HG03280 (cell line): ENCODE data around the gene HSPA5.
A peak's percentile ranks its signal among the peaks of the same experiment; 100 is the strongest.
"Not testable (repeated sequence)": the region's sequence is repeated elsewhere in the genome, so short reads cannot be mapped to it uniquely, and the experiment has no call there.

Experiments used
- ATAC-seq: cut with Tn5 transposase; IDR thresholded peaks from one replicate; pipeline ENCODE4 v1.9.1; 2021; ENCODE audit warnings: mild to moderate bottlenecking, moderate library complexity; ENCODE audit not compliant: unreplicated experiment

The HSPA5 gene

DNA sequence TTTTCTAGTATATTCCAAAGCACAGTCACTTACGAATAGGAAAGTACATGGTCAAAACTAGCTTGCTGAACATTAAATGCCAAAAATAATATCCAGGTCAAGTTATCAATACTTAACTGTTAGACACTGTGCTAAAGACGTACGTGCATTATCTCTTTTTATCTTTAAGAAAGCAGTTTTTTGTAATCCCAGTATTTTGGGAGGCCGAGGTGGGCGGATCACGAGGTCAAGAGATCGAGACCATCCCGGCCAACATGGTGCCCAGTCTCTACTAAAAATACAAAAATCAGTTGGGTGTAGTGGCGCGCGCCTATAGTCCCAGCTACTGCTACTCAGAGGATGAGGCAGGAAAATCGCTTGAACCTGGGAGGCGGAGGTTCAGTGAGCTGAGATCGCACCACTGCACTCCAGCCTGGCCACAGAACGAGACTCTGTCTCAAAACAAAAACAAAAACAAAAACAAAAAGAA is 2.7 kb upstream of the HSPA5 start:
- ATAC-seq, result no peak

DNA sequence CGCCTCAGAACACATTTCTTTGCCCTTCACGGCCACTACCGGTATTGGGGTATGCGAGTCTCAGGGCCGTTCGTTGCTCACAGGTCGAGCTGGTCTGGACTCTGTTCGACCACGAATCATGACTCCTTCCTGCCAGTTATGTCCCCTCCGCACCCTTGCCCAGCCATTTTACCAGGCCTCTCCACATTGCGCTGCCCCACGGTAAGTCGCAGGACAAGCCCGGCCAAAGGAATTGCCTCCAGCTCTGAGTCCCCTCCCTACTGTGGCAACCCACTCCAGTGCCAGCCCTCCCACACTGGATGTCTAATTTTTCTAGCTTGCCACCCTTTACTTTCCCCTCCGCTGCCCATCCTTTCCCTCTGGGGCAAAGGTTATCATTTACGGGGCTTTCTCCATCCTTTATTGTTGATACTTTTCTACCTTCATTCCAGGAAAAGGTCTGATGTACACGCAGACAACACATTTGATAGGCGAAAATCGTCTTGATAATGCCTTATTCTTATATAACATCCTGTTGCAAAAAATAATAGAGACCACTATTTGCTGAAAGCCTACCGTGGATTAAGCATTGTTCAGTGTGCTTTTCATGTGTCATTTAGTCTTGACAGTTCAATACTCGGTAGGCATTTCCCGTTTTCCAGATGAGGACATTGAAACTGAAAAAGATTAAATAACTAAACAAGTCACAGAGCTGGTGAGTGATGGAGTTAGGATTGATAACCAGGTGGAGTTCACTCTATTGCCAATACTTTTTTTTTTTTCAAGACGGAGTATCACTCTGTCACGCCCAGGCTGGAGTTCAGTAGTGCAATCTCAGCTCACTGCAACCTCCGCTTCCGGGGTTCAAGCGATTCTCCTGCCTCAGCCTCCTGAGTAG is 958 bp upstream of the HSPA5 start:
- peak; percentile 17 for ATAC-seq

DNA sequence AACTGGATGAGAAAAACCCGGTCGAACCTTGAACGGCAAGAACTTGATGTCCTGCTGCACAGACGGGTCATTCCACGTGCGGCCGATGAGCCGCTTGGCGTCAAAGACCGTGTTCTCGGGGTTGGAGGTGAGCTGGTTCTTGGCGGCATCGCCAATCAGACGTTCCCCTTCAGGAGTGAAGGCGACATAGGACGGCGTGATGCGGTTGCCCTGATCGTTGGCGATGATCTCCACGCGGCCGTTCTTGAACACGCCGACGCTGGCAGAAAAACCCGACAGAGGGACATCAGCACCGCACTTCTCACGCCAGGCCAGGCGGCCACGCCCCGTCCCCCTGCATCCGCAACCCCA is 519 bp downstream of the HSPA5 start:
- peak; percentile 8 for ATAC-seq

DNA sequence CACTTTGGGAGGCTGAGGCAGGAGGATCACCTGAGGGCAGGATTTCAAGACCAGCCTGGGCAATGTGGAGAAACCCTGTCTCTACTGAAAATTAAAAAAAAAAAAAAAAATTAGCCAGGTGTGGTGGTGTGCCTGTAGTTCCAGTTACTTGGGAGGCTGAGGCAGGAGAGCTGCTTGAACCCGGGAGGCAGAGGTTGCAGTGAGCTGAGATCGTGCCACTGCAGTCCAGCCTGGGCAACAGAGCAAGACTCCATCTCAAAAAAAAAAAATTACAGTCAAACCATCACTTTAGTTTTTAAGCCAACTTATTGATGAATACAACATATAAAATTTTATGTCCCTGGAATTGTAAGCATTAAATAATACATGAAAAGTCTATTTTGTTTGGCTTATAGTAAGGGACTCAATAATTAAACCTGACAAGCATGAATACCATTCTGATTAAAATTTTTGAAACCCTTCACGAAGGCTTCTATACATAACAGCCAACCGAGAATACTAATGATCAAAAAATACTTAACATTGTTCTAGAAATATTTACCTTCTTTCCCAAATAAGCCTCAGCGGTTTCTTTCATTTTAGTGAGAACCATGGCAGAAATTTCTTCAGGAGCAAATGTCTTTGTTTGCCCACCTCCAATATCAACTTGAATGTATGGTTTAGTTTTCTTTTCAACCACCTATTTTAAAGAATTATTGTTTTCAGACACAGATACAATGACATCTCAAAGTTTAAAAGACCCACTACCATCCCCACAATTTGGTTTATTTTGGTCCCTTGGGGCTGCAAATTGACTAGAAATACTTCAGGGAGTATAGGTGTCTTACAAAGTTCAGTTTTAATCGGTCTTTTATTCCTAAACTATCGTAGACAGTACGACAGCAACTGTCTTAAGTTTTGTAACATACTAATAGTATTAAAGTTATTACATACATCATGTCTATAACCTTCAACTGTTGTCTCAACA is 1.2 kb downstream of the HSPA5 start:
- no peak for ATAC-seq

DNA sequence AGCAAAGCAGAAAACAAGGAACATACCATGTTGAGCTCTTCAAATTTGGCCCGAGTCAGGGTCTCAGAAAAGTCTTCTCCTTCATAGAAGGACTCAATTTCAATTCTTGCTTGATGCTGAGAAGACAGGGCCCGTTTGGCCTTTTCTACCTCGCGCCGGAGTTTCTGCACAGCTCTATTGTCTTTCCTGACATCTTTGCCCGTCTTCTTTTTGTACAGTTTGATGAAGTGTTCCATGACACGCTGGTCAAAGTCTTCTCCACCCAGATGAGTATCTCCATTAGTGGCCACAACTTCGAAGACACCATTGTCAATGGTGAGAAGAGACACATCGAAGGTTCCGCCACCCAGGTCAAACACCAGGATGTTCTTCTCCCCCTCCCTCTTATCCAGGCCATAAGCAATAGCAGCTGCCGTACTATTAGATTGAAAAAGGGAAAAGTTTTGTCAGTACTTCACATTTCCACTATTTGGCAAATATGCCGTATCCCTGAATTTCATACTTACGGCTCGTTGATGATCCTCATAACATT is 2.2 kb downstream of the HSPA5 start:
- no peak for ATAC-seq

DNA sequence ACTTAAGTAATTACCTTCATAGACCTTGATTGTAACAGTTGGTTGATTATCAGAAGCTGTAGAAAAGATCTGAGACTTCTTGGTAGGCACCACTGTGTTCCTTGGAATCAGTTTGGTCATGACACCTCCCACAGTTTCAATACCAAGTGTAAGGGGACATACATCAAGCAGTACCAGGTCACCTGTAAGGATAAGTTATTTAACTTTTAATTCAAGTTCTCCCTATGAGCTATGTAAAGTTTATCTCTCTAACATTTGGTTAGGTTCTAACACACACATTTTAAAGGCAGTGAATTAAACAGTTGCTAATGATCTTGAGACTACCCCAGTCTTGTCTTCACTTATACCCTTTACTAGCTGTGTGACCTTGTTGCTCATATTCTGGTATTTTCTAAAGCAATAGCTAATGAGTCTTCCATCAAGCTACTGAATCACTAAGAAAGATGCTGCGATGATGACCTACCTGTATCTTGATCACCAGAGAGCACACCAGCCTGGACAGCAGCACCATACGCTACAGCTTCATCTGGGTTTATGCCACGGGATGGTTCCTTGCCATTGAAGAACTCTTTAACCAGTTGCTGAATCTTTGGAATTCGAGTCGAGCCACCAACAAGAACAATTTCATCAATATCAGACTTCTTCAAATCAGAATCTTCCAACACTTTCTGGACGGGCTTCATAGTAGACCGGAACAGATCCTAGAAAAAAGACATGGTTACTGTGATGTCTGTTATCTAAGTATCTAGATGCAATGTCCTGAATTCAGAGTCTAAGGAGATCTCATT is 2.8 kb downstream of the HSPA5 start:
- no peak for ATAC-seq

DNA sequence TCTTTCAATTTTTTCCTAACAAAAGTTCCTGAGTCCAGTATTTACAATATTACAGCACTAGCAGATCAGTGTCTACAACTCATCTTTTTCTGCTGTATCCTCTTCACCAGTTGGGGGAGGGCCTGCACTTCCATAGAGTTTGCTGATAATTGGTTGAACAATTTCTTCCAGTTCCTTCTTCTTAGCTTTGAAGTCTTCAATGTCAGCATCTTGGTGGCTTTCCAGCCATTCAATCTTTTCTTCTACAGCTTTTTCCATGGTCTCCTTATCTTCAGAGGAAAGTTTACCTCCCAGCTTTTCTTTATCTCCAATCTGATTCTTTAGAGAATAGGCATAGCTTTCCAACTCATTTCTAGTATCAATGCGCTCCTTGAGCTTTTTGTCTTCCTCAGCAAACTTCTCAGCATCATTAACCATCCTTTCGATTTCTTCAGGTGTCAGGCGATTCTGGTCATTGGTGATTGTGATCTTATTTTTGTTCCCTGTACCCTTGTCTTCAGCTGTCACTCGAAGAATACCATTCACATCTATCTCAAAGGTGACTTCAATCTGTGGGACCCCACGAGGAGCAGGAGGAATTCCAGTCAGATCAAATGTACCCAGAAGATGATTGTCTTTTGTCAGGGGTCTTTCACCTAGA is 4.5 kb downstream of the HSPA5 start:
- ATAC-seq, result not testable (repeated sequence)

DNA sequence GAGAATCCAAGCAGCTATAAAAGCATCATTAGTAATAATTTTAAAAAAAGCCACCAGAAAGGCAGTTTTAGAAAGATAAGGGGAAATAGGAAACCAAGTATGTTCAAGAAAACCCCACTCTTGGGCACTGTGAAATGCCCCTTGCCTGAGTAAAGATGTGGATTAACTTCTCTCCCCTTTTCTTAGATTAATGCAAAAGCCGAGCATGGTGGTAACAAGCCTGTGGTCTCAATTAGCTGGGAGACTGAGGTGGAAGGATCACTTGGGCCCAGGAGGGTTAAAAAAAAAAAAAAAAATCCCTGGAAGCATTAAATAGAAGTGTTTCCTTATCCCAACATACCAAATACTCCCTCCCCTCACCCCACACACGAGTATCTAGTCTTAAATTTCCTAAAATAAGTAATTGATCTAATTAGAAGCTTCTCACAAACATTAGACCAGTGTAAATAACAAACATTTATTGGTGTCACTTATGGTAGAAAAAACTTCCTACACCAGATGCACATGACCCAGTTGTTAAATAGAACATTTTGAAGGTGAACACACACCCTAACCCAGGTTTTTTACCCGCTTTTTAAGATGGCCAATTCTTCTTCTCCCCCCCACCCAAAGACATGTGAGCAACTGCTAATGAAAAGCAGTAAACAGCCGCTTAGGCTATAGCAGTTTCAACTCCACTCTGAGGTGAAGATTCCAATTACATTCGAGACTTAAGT is 5.2 kb downstream of the HSPA5 start:
- no peak for ATAC-seq

DNA sequence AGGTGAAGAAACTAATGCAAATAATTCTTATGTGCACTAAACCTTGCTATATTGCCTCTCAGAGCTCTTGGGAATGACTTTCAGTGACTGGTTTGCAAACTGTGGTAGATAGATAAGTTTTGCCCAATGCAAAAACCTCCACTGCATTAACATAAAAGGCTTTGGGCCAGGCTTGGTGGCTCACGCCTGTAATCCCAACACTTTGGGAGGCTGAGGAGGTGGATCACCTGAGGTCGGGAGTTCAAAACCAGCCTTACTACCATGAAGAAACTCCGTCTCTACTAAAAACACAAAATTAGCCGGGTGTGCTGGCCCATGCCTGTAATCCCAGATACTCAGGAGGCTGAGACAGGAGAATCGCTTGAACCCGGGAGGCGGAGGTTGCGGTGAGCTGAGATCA is 7.0 kb downstream of the HSPA5 start:
- ATAC-seq, result not testable (repeated sequence)

DNA sequence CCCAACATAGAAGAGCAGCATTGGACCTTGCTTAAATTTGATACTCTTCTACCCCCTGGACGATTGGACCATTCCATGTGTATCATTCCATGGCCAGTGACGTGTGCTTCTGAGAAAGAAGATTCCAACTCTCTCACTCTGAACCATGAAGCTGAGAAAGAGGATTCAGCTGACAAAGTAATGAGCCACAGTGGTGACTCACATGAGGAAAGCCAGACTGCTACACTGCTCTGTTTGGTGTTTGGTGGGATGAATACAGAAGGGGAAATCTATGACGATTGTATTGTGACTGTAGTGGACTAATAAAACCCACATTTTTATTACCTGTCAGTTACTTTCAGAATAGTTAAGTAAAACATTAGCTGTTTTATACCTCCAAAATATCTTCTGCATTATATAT is 7.5 kb downstream of the HSPA5 start:
- no peak for ATAC-seq

DNA sequence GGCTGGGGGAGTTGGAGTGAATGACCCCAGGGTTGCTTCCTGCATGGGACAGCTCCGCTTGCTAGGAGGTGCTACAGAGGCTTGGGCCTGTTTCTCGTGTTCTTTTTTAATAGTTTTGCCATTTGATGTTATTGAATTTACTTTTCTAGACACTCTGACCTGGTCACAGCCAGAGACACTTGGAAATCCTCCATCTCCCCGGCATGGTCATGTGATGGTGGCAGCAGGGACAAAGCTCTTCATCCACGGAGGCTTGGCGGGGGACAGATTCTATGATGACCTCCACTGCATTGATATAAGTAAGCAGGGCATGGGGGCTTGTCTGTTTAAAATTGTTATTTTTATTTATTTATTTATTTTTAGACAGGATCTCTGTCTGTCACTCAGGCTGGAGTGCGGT is 13.4 kb downstream of the HSPA5 start:
- no peak for ATAC-seq

DNA sequence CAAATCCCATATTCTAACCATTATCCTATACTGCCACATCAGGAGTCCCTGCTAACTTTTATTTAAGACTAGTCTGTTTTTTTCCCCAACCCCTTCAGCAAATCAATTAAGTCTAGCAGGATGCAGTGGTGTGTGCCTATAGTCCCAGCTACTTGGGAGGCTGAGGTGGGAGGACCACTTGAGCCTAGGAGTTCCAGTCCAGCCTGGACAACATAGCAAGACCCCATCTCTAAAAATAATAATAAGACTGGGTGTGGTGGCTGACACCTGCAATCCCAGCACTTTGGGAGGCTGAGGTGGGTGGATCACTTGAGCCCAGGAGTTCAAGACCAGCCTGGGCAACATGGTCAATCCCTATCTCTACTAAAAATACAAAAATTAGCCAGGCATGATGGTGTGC is 16.3 kb downstream of the HSPA5 start:
- ATAC-seq, result not testable (repeated sequence)

DNA sequence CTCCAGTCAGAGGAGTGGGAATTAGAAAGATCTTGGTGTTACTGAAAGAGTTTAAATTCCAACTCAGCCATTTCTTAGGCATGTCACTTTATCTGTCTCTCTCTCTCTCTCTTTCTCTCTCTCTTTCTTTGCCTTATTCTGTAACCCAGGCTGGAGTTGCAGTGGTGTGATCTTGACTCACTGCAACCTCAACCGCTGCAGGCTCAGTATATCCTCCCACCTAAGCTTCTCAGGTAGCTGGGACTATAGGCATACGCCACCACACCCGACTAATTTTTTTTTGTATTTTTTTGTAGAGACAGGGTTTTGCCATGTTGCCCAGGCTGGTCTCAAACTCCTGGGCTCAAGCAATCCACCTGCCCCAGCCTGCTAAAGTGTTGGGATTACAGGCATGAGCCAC is 22.5 kb downstream of the HSPA5 start:
- no peak for ATAC-seq

DNA sequence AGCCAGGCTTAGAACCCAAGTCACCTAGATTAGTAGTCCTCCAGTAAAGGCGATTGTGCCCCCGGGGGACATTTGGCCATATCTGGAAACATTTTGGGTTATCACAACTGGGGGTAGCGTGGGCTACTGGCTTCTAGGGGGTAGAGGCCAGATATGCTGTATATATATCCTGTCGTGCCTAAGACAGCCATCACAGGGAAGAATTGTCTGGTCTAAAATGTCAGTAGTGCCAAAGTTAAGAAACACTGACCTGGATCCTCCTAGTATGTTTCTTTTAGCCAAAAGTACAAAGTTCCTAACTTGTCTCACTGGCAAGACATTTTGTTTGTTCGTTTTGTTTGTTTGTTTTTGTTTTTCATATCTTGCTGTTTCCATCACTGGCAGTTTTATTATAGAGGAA is 27.0 kb downstream of the HSPA5 start:
- ATAC-seq, result no peak

DNA sequence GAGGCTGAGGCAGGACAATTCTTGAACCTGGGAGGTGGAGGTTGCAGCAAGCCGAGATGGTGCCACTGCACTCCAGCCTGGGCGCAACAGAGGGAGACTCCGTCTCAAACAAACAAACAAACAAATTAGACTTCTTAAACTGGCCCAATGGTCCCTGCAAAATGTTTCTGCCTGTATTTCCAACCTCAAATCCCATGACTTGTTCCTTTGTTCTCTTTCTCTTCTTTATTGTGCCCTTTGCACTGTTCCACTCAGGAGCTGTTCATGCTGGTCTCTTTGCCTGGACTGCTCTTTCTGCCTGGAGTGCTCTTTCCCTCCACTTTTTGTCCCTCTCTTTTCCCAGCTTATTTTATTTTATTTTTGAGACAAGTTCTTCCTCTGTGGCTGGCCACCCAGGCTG is 36.7 kb downstream of the HSPA5 start:
- no peak for ATAC-seq

DNA sequence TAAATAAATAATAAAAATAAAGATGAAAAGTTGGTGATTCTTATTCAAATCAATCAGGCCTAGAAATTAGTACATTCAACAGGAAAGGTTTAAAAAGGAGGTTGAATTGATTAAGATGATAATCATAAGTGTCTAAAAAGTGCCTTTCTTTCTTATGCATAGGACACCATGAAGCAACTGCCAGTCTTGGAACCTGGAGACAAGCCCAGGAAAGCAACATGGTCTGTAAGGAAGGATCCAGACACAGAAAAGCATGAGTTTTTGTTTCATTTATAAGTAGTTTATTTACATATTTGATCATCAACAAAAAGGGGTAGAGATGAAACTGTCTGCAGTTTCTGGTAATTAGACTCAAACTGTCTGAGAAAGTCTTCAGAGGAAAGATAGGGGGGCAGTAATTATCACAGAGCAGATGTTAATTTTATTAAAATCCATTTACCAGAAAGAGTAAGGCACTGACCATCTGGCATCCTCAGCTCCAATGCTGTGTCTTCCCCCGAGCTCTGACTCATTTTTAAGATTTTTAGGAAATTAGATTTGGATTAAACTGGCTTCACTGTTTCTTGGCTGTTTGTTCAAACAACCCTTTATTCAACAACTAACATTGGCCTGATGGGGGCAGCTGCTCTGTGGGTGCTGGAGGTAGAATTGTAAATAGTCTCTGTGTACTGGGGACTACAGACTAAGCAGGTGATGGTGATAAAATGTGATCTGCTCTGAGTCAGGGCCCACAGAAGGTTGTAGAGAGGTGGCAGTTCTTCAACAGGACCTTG is 38.1 kb downstream of the HSPA5 start:
- no peak for ATAC-seq

DNA sequence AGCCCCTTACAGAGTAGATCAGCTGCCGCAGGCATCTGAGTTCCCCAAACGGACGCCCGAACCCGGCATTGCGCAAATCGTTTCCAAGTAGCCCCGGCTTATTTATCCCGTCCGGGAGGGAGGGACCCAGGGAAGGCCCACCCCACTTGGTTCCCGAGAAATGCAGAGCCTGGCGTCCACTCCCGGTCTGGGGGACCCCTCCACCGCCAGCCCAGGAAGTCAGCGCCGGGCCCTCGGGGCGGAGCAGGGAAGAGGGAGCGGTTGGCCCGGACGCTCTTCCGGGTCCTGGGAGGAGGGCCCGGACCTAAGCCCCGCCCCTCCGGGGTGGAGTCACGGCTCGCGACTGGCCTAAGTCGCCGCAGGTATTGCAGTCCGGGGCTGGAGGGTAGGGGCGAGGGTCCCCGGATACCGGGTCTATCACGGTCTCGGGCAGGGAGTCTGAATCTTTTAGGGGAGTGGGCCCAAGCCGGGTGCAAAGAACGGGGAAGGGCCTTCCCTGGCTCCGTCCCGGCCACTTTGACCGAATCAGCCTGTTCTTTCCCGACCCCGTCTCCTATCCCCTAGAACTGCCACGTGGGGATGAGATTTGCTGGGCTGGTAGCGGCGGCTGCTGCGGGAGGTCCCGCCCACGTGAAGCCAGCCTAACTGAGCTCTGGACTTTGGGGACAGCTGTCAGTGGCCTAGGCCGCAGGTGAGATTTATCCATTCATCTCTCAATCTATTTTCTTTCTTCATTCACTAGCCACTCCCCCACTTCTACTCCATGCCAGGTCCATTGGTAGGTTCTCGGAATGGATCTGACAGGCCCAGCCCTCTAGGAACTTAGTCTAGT is 40.7 kb downstream of the HSPA5 start, which contains the start of gene RABEPK:
RABEPK (plus strand) TSS at position 327 of the 832 bp plus-strand sequence. CDS start 2,472 bp downstream, outside the sequence.
- ATAC-seq, result peak; percentile 99

DNA sequence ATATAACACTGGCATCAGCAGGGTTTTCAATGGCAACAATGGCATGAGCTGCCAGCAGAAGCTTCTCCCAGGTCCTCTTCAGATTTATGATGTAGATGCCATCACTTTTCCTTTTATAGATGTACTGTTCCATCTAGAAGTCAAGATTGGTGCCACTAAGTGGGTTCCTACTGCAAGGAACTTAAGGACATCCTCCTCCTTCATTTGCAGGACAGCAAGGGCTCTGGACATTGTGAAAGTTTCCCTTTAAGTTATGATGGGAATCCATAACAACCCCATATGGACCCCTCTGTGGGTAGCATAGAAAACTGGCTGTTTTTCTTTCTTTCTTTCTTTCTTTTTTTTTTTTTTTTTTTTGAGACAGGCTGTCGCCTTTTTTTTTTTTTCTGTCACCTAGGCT is 45.6 kb downstream of the HSPA5 start:
- not testable (repeated sequence) for ATAC-seq
